K562 (cell line): Measurements from ENCODE around the gene GOLGA8A. TPM values are rescaled to one million over a fixed set of nuclear protein-coding genes. Genes with fewer than 3 reads are reported as not detected.
"Not testable (repeated sequence)": the region's sequence is repeated elsewhere in the genome, so short reads cannot be mapped to it uniquely, and the experiment has no call there.

ENCODE experiments used
- ATAC-seq: fragments of 200-7000 bp; cut with Tn5 transposase; 3 replicates; pipeline ENCODE4 v1.9.1; 2020; ENCODE audit warnings: moderate library complexity
- BruUV-seq: library from RNA; stranded (reverse); fragments of 400-500 nt; replicated peaks from 2 replicates; lab custom pipeline; 2021; lab: Mats Ljungman, UMichigan
- CTCF ChIA-PET: fragments of 300-600 bp; formaldehyde crosslinking; extraction: SDS; loops from one replicate; lab custom pipeline; 2021; ENCODE audit warnings: low intra/inter-chr PET ratio; lab: Yijun Ruan, JAX
- POLR2A ChIA-PET: fragments of 300-600, 350-650 bp; sonication (Branson Sonifier 250); formaldehyde crosslinking; extraction: SDS; loops from one replicate; lab custom pipeline; 2021; ENCODE audit warnings: antibody characterized with exemption, inconsistent platforms; lab: Yijun Ruan, JAX
- DNase-seq, 4 experiments: peaks; one replicate each; pipeline versions ENCODE4 v3.0.0 to v3.0.0-alpha.2; 2011 to 2018; ENCODE audit warnings: low spot score in 3 of 4, mixed read lengths in 3 of 4; ENCODE audit errors: extremely low read depth in 1 of 4
- FAIRE-seq: peaks from 2 replicates; lab custom pipeline; 2011; peaks lifted over from hg19 to GRCh38; lab: Jason Lieb, UNC
- H2AFZ ChIP-seq: 2 replicates; pipeline ENCODE4 v1.6.0; 2011; ENCODE audit warnings: low read depth, low read length, control low read depth, inconsistent platforms
- H3K27ac ChIP-seq: fragments of 200-600 bp; 3 replicates; pipeline ENCODE4 v1.8.0; 2011; ENCODE audit warnings: low read depth, mild to moderate bottlenecking, control low read depth, inconsistent platforms, low read length, moderate library complexity, mixed read lengths; ENCODE audit errors: extremely low read depth
- H3K27me3 ChIP-seq, 2 experiments: fragments of 300-600 bp in 1 of 2; 2 replicates in 1 of 2; 3 replicates in 1 of 2; pipeline versions ENCODE4 v1.6.0 to v1.8.0; 2011; ENCODE audit warnings: inconsistent platforms in 2 of 2, low read length in 2 of 2, mild to moderate bottlenecking in 1 of 2, mixed read lengths in 1 of 2, moderate library complexity in 1 of 2; ENCODE audit not compliant: control insufficient read depth in 2 of 2, insufficient read depth in 2 of 2
- H3K36me3 ChIP-seq: fragments of 300-600 bp; 3 replicates; pipeline ENCODE4 v1.8.0; 2011; ENCODE audit warnings: mild to moderate bottlenecking, low read length, inconsistent platforms; ENCODE audit not compliant: control insufficient read depth, insufficient read depth
- H3K4me1 ChIP-seq, 2 experiments: fragments of 200-600 bp in 1 of 2; replicated peaks in 1 of 2; 2 replicates in 1 of 2; 3 replicates in 1 of 2; pipeline versions ENCODE4 v1.5.1 to v1.8.0; 2011; ENCODE audit warnings: inconsistent platforms in 2 of 2, low read length in 2 of 2, mild to moderate bottlenecking in 1 of 2, mixed read lengths in 1 of 2, moderate library complexity in 1 of 2; ENCODE audit not compliant: control insufficient read depth in 2 of 2, insufficient read depth in 2 of 2
- H3K4me2 ChIP-seq: 2 replicates; pipeline ENCODE4 v1.6.1; 2011; ENCODE audit warnings: low read length, control low read depth, inconsistent platforms, mixed read lengths; ENCODE audit not compliant: insufficient read depth
- H3K4me3 ChIP-seq: fragments of 200-600 bp; sonication (generic), shearing (Covaris generic); 2 replicates; pipeline ENCODE4 v1.5.1; 2016; ENCODE audit warnings: control low read depth, inconsistent platforms
- H3K79me2 ChIP-seq: fragments of 200-600 bp; 3 replicates; pipeline ENCODE4 v1.8.0; 2011; ENCODE audit warnings: low read length, inconsistent platforms; ENCODE audit not compliant: control insufficient read depth, insufficient read depth
- H3K9ac ChIP-seq, 2 experiments: 2 replicates each; pipeline versions ENCODE4 v1.6.0 to v1.6.1; 2011; ENCODE audit warnings: low read depth in 2 of 2, low read length in 2 of 2, control low read depth in 1 of 2, inconsistent platforms in 1 of 2, mild to moderate bottlenecking in 1 of 2, mixed read lengths in 1 of 2; ENCODE audit not compliant: insufficient read depth in 1 of 2
- H3K9me1 ChIP-seq: one replicate; pipeline ENCODE4 v1.6.0; 2011; ENCODE audit warnings: inconsistent platforms, mild to moderate bottlenecking, low read length, moderate library complexity; ENCODE audit not compliant: control insufficient read depth, insufficient read depth
- H3K9me3 ChIP-seq: replicated peaks from 2 replicates; pipeline ENCODE4 v1.5.1; 2011; ENCODE audit warnings: low read depth, low read length, inconsistent platforms; ENCODE audit not compliant: control insufficient read depth, insufficient read depth
- H4K20me1 ChIP-seq: replicated peaks from 2 replicates; pipeline ENCODE4 v1.6.1; 2011; ENCODE audit warnings: low read length, inconsistent platforms, mixed read lengths; ENCODE audit not compliant: control insufficient read depth, insufficient read depth
- WGBS: fragments of 100-300 bp; shearing (Covaris generic); methylation state at CpG from one replicate; pipeline ENCODE4 v1.1.6; 2016; ENCODE audit warnings: low coverage, mixed read lengths; ENCODE audit not compliant: insufficient coverage; ENCODE audit errors: missing lambda C conversion rate; 5-methylcytosine and 5-hydroxymethylcytosine counted together
- in situ Hi-C: fragments of 300-500 bp; cut with MboI; formaldehyde crosslinking; loops from 4 replicates; pipeline ENCODE4 v1.15.0; 2018; ENCODE audit warnings: inconsistent platforms, mixed read lengths
- intact Hi-C: fragments of 100-400 bp; cut with micrococcal nuclease; formaldehyde crosslinking; loops from 2 replicates; pipeline ENCODE4 v1.14.2; 2022
- polyA plus RNA-seq, 8 experiments: library from polyadenylated mRNA; depleted of rRNA in 4 of 8; stranded (reverse) in 5 of 8; unstranded in 3 of 8; fragments of >200 nt; fragmentation: Nextera tagmentation in 2 of 8; fragmentation: Illumina TruSeq in 1 of 8; extraction: Ambion mirVana in 2 of 8; extraction: Trizol in 1 of 8; gene quantifications; 2 replicates each; pipeline versions ENCODE4 v1.2.1 to v1.2.3, GENCODE V29; 2011 to 2014; ENCODE audit warnings: inconsistent platforms in 1 of 8, missing spikeins in 1 of 8
- total RNA-seq, 7 experiments: library from RNA; depleted of rRNA in 6 of 7; stranded (reverse); fragments of >200 nt in 6 of 7; fragmentation: Illumina TruSeq in 2 of 7; extraction: Trizol in 2 of 7; gene quantifications; 2 replicates each; pipeline versions ENCODE4 v1.2.1 to v1.2.3, GENCODE V29; 2011 to 2021; ENCODE audit warnings: low replicate concordance in 1 of 7

GOLGA8A gene
- total and polyA plus RNA-seq, 9 of the 15 experiments (the other 6 are each of a cell fraction or from before 2014, with no cell fraction given): 11.2 to 191 (median 56.3) TPM

DNA sequence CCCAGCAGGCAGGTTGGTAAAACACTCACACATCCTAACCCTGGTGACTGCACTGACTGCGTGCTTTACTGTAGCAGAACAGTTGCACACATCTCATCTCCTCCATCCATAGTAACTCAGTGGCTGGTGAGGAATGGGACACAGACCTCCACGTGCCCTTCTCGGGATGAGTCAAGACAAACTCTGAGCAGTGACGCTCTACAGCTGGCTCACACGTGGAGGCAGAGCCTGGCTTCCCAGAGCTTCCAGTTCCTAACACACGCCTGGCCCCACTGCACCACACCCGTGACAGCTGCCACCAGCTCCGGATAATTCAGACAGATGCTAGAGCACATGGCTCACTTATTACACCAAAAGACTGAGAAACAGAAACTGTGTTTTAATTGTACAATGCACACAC lies 7.0 kb downstream of the GOLGA8A start:
- H3K4me1 ChIP-seq, H3K9ac ChIP-seq, BruUV-seq, H3K4me3 ChIP-seq, FAIRE-seq, H2AFZ ChIP-seq, H3K9me3 ChIP-seq, H3K9me1 ChIP-seq, in situ Hi-C loops, DNase-seq, H4K20me1 ChIP-seq, POLR2A ChIA-PET, H3K27ac ChIP-seq, H3K4me2 ChIP-seq, H3K27me3 ChIP-seq, CTCF ChIA-PET, ATAC-seq: not testable (repeated sequence)
- H3K79me2 ChIP-seq: peaks cover 37% of the 10 kb centered on the region
- H3K36me3 ChIP-seq: peaks cover 74% of the 10 kb centered on the region
- intact Hi-C loops: loop anchor here (10.0 kb wide), 2 partner anchors 154 to 206 kb away; partner anchors contain the start of genes EMC4 and GOLGA8B
- WGBS: 85% methylated on average over 8 of the region's 8 CpGs

DNA sequence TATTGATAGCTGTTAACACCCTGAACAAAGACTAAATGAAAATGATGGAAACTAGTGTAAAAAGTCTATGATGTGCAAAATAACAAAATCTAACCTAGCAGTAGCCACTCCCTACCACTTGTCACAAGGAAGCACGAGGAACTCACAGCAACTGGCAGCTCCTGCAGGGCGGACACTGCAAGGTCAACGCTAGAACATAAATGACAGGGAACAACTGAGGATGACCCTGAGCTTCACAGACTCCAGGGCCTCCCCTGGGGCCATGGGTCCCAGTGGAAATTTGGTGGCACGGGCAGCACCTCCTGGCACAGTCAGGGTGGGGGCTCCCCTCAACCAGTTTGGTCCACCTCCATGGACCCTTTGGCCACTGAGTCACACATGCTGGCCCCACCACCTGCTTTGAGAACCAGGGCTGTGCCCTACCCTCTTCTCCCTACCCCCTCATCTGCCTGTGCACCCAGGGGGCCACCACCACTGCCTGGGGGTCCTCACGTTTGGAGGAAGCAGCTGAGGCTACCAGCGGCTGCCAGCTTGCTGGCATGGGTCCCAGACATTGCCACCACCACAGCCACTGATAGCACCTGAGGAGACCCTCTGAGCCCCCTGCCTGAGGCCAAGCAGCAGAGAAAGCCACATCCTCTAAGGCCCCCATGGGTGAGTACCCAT lies 14.1 kb downstream of the GOLGA8A start:
- H3K4me3 ChIP-seq, BruUV-seq, POLR2A ChIA-PET, FAIRE-seq, H3K9me3 ChIP-seq, intact Hi-C loops, H3K79me2 ChIP-seq, H3K4me1 ChIP-seq, H2AFZ ChIP-seq, CTCF ChIA-PET, H3K9me1 ChIP-seq, H3K9ac ChIP-seq, H3K4me2 ChIP-seq, in situ Hi-C loops, H3K27ac ChIP-seq, DNase-seq, H4K20me1 ChIP-seq, H3K27me3 ChIP-seq, ATAC-seq: not testable (repeated sequence)
- H3K36me3 ChIP-seq: peaks cover 22% of the 10 kb centered on the region; the same call in 2 of the 3 replicates
- 97% methylated on average over 6 of the region's 6 CpGs for WGBS

GRCh38 chr15:34420953-34421352 lies 16.7 kb downstream of the GOLGA8A start:
- WGBS: 78% methylated on average over 5 of the region's 11 CpGs
- H3K4me3 ChIP-seq, ATAC-seq, H3K27ac ChIP-seq, H3K79me2 ChIP-seq, H2AFZ ChIP-seq, H3K4me1 ChIP-seq, H3K4me2 ChIP-seq, H3K27me3 ChIP-seq, POLR2A ChIA-PET, FAIRE-seq, H4K20me1 ChIP-seq, H3K9ac ChIP-seq, intact Hi-C loops, BruUV-seq, DNase-seq, CTCF ChIA-PET, H3K9me3 ChIP-seq, in situ Hi-C loops, H3K9me1 ChIP-seq: not testable (repeated sequence)
- H3K36me3 ChIP-seq: peaks cover 14% of the 10 kb centered on the region; the same call in 2 of the 3 replicates

GRCh38 chr15:34418435-34418834 lies 19.2 kb downstream of the GOLGA8A start:
- ATAC-seq, H3K4me2 ChIP-seq, H3K36me3 ChIP-seq, H2AFZ ChIP-seq, H3K9ac ChIP-seq, POLR2A ChIA-PET, H4K20me1 ChIP-seq, FAIRE-seq, H3K27me3 ChIP-seq, H3K4me1 ChIP-seq, H3K27ac ChIP-seq, intact Hi-C loops, in situ Hi-C loops, H3K9me3 ChIP-seq, DNase-seq, H3K9me1 ChIP-seq, H3K79me2 ChIP-seq, BruUV-seq, H3K4me3 ChIP-seq, CTCF ChIA-PET: not testable (repeated sequence)
- WGBS: 100% methylated on average over 2 of the region's 8 CpGs
